HEK293 (cell line): Measurements from ENCODE around the gene EPHA4.

Source experiments
- CTCF ChIP-seq: fragments of 450-650 bp; formaldehyde crosslinking; IDR thresholded peaks from 2 replicates; pipeline ENCODE4 v1.5.1; 2016; ENCODE audit warnings: missing biosample characterization, missing genetic modification characterization
- HOXC10 ChIP-seq: sonication (generic); formaldehyde crosslinking; IDR thresholded peaks from 2 replicates; pipeline ENCODE4 v1.8.1; 2023; ENCODE audit warnings: mild to moderate bottlenecking, missing genetic modification reagents
- OVOL3 ChIP-seq: fragments of 450-650 bp; formaldehyde crosslinking; IDR thresholded peaks from 2 replicates; pipeline ENCODE4 v1.5.1; 2016; ENCODE audit warnings: missing biosample characterization, missing genetic modification characterization
- PRDM10 ChIP-seq: fragments of 450-650 bp; formaldehyde crosslinking; IDR thresholded peaks from 2 replicates; pipeline ENCODE4 v1.5.1; 2016; ENCODE audit warnings: missing biosample characterization, missing genetic modification characterization
- PRDM4 ChIP-seq: fragments of 450-650 bp; formaldehyde crosslinking; IDR thresholded peaks from 2 replicates; pipeline ENCODE4 v1.5.1; 2017; ENCODE audit warnings: missing biosample characterization, missing genetic modification characterization
- REST ChIP-seq: fragments of 450-650 bp; formaldehyde crosslinking; IDR thresholded peaks from 2 replicates; pipeline ENCODE4 v1.5.1; 2016; ENCODE audit warnings: missing biosample characterization, missing genetic modification characterization
- TCF7L2 ChIP-seq: IDR thresholded peaks from 2 replicates; pipeline ENCODE4 v1.6.1; 2011; ENCODE audit warnings: low read depth, mild to moderate bottlenecking, inconsistent platforms, low read length, moderate library complexity, borderline replicate concordance
- ZNF324 ChIP-seq: fragments of 450-650 bp; formaldehyde crosslinking; IDR thresholded peaks from 2 replicates; pipeline ENCODE4 v1.5.1; 2016; ENCODE audit warnings: missing biosample characterization, missing genetic modification characterization
- ZNF488 ChIP-seq: fragments of 450-650 bp; formaldehyde crosslinking; IDR thresholded peaks from 2 replicates; pipeline ENCODE4 v1.5.1; 2016; ENCODE audit warnings: missing biosample characterization, missing genetic modification characterization
- ZNF560 ChIP-seq: fragments of 450-650 bp; formaldehyde crosslinking; IDR thresholded peaks from 2 replicates; pipeline ENCODE4 v1.5.1; 2017; ENCODE audit warnings: missing biosample characterization, missing genetic modification characterization, borderline replicate concordance
- ZNF777 ChIP-seq: fragments of 450-650 bp; formaldehyde crosslinking; IDR thresholded peaks from 2 replicates; pipeline ENCODE4 v1.5.1; 2017; ENCODE audit warnings: missing biosample characterization, missing genetic modification characterization, borderline replicate concordance

- TF ChIP-seq PRDM4 (tag by site-specific recombination): no peak
- TF ChIP-seq TCF7L2: no peak
- no peak for TF ChIP-seq PRDM10 (tag by site-specific recombination)
- no peak for TF ChIP-seq ZNF777 (tag by site-specific recombination)
- TF ChIP-seq CTCF (tag by site-specific recombination): no peak
- no peak for TF ChIP-seq OVOL3 (tag by site-specific recombination)
- no peak for TF ChIP-seq ZNF560 (tag by site-specific recombination)
- TF ChIP-seq ZNF324 (tag by site-specific recombination): no peak
- no peak for TF ChIP-seq ZNF488 (tag by site-specific recombination)
- no peak for TF ChIP-seq REST (tag by site-specific recombination)
- no peak for TF ChIP-seq HOXC10 (CRISPR knock-in tag)
Observed at GRCh38 chr2:221600388-221600787, 28.3 kb upstream of the EPHA4 start.
